Endothelial cell of umbilical vein (primary cell): ENCODE results near the gene KANSL1. TPM values are rescaled to one million over a fixed set of nuclear protein-coding genes. Genes with fewer than 3 reads are reported as not detected.

ENCODE experiments used
- BruUV-seq: library from RNA; stranded (reverse); fragments of 400-500 nt; replicated peaks from 2 replicates; lab custom pipeline; 2021; lab: Mats Ljungman, UMichigan
- CTCF ChIA-PET: fragments of 300-600, 350-600 bp; sonication (Branson Sonifier 250); formaldehyde crosslinking; loops from one replicate; lab custom pipeline; 2021; ENCODE audit warnings: antibody characterized with exemption, inconsistent platforms; lab: Charles Lee
- POLR2A ChIA-PET: fragments of 300-600, 350-600 bp; sonication (Branson Sonifier 250); formaldehyde crosslinking; loops from one replicate; lab custom pipeline; 2021; ENCODE audit warnings: antibody characterized with exemption, inconsistent platforms; lab: Charles Lee
- DNase-seq: peaks from one replicate; pipeline ENCODE4 v3.0.0-alpha.2; 2011; ENCODE audit warnings: low read depth, low spot score
- FAIRE-seq: peaks from 2 replicates; lab custom pipeline; 2011; peaks lifted over from hg19 to GRCh38; lab: Jason Lieb, UNC
- H2AFZ ChIP-seq: 2 replicates; pipeline ENCODE4 v1.6.0; 2012; ENCODE audit warnings: low read depth, low read length, control low read depth, inconsistent platforms
- H3K27ac ChIP-seq: 2 replicates; pipeline ENCODE4 v1.5.1; 2011; ENCODE audit warnings: low read depth, mild to moderate bottlenecking, control low read depth, low read length, moderate library complexity; ENCODE audit not compliant: insufficient read depth
- H3K27me3 ChIP-seq, 2 experiments: 2 replicates each; pipeline versions ENCODE4 v1.6.0 to v1.6.1; 2011; ENCODE audit warnings: low read length in 2 of 2, mixed read lengths in 1 of 2; ENCODE audit not compliant: control insufficient read depth in 2 of 2, insufficient read depth in 2 of 2
- H3K36me3 ChIP-seq, 2 experiments: 2 replicates in 1 of 2; 3 replicates in 1 of 2; pipeline ENCODE4 v1.5.1; 2011; ENCODE audit warnings: low read length in 2 of 2, mild to moderate bottlenecking in 1 of 2, moderate library complexity in 1 of 2; ENCODE audit not compliant: control insufficient read depth in 2 of 2, insufficient read depth in 2 of 2; ENCODE audit errors: extremely low read depth in 1 of 2
- H3K4me1 ChIP-seq: 3 replicates; pipeline ENCODE4 v1.5.1; 2011; ENCODE audit warnings: mild to moderate bottlenecking, low read length; ENCODE audit not compliant: control insufficient read depth, insufficient read depth; ENCODE audit errors: extremely low read depth
- H3K4me2 ChIP-seq: 2 replicates; pipeline ENCODE4 v1.6.1; 2011; ENCODE audit warnings: low read length, control low read depth, mixed read lengths; ENCODE audit not compliant: insufficient read depth
- H3K4me3 ChIP-seq, 3 experiments: fragments of 200-600 bp in 1 of 3; sonication (generic), shearing (Covaris generic) in 1 of 3; replicated peaks in 1 of 3; 2 replicates each; pipeline ENCODE4 v1.5.1; 2011 to 2016; ENCODE audit warnings: control low read depth in 3 of 3, low read length in 3 of 3, mild to moderate bottlenecking in 2 of 3, inconsistent platforms in 1 of 3, low read depth in 1 of 3, moderate library complexity in 1 of 3; ENCODE audit not compliant: insufficient read depth in 1 of 3
- H3K79me2 ChIP-seq: 2 replicates; pipeline ENCODE4 v1.6.0; 2012; ENCODE audit warnings: low read length, inconsistent platforms; ENCODE audit not compliant: control insufficient read depth, insufficient read depth
- H3K9ac ChIP-seq: replicated peaks from 2 replicates; pipeline ENCODE3; 2011; ENCODE audit warnings: low read length, control low read depth; ENCODE audit not compliant: insufficient read depth; ENCODE audit errors: extremely low read depth
- H3K9me1 ChIP-seq: replicated peaks from 3 replicates; pipeline ENCODE4 v1.6.0; 2011; ENCODE audit warnings: mild to moderate bottlenecking, low read length; ENCODE audit not compliant: control insufficient read depth, insufficient read depth; ENCODE audit errors: extremely low read depth
- H3K9me3 ChIP-seq: replicated peaks from 2 replicates; pipeline ENCODE4 v1.5.1; 2012; ENCODE audit warnings: low read length, inconsistent platforms; ENCODE audit not compliant: control insufficient read depth, insufficient read depth
- H4K20me1 ChIP-seq: replicated peaks from 2 replicates; pipeline ENCODE3; 2011; ENCODE audit warnings: mild to moderate bottlenecking, low read length; ENCODE audit not compliant: control insufficient read depth, insufficient read depth; ENCODE audit errors: extremely low read depth
- CTCF ChIP-seq, 2 donors: IDR thresholded peaks; 1 replicate in 1 of 2; 2 replicates in 1 of 2; pipeline ENCODE4 v1.5.1; 2011; ENCODE audit warnings: low read length in 2 of 2, mild to moderate bottlenecking in 2 of 2, moderate library complexity in 2 of 2, control low read depth in 1 of 2, inconsistent platforms in 1 of 2, low read depth in 1 of 2; ENCODE audit not compliant: insufficient read depth in 1 of 2; ENCODE audit errors: extremely low read depth in 1 of 2
- EZH2 ChIP-seq: IDR thresholded peaks from 2 replicates; pipeline ENCODE4 v1.6.1; 2012; ENCODE audit warnings: borderline replicate concordance, low read depth, mild to moderate bottlenecking, moderate library complexity, low read length, inconsistent platforms; ENCODE audit not compliant: severe bottlenecking
- FOS ChIP-seq: IDR thresholded peaks from 2 replicates; pipeline ENCODE4 v1.6.1; 2011; ENCODE audit warnings: mild to moderate bottlenecking, low read length, moderate library complexity, borderline replicate concordance; ENCODE audit not compliant: insufficient read depth
- JUN ChIP-seq: IDR thresholded peaks from 2 replicates; pipeline ENCODE4 v1.6.1; 2011; ENCODE audit warnings: borderline replicate concordance, low read depth; ENCODE audit not compliant: insufficient read length, insufficient read depth
- POLR2AphosphoS5 ChIP-seq: IDR thresholded peaks from 2 replicates; pipeline ENCODE4 v1.6.1; 2012; ENCODE audit warnings: low read depth, mild to moderate bottlenecking, control low read depth, low read length, moderate library complexity; ENCODE audit not compliant: insufficient read depth
- dilution Hi-C: fragments of 300-500 bp; cut with MboI; formaldehyde crosslinking; loops from one replicate; pipeline ENCODE4 v1.15.0; 2019; ENCODE audit warnings: low sequenced_read_pairs; ENCODE audit not compliant: extremely low pct_ligation_motif_present
- intact Hi-C: fragments of 100-400 bp; cut with micrococcal nuclease; formaldehyde crosslinking; loops from one replicate; pipeline ENCODE4 v1.10.0; 2022
- polyA plus RNA-seq, 4 experiments: library from polyadenylated mRNA; depleted of rRNA in 3 of 4; stranded (reverse) in 3 of 4; unstranded in 1 of 4; fragments of >200 nt; gene quantifications; 2 replicates each; pipeline versions ENCODE4 v1.2.1 to v1.2.3, GENCODE V29; 2011 to 2012; ENCODE audit warnings: missing spikeins in 1 of 4
- total RNA-seq: library from RNA; stranded (reverse); gene quantifications from 2 replicates; pipeline ENCODE4 v1.2.3, GENCODE V29; 2021
- TF ChIP-seq, protein P1 (sequence below): IDR thresholded peaks from 2 replicates; pipeline ENCODE4 v1.6.1; 2011; ENCODE audit not compliant: insufficient read depth, insufficient read length

Gene KANSL1
- total and polyA plus RNA-seq, 2 donors (not counting 3 experiments of a cell fraction or from before 2014, with no cell fraction given), result 29.1 to 74.0 TPM

- Histone ChIP-seq H3K4me1 (peaks cover 64% of the 10 kb centered on the region), H3K27me3 (no peaks in the 10 kb centered on the region), H3K9me3 (no peaks in the 10 kb centered on the region), H4K20me1 (peaks cover 23% of the 10 kb centered on the region), H3K9ac (no peak overlapping the region), H3K4me2 (peak overlapping the region; percentile 77), H3K27ac (no peak overlapping the region), H3K79me2 (peaks cover 97% of the 10 kb centered on the region), H3K9me1 (no peaks in the 10 kb centered on the region), H2AFZ (no peak overlapping the region), H3K36me3 (no peaks in the 10 kb centered on the region), H3K4me3 (no peak overlapping the region)
- peak; percentile 78 for DNase-seq
- BruUV-seq, result no TSS peak
- TF ChIP-seq JUN, result peak; percentile 56
- TF ChIP-seq, protein P1, sequence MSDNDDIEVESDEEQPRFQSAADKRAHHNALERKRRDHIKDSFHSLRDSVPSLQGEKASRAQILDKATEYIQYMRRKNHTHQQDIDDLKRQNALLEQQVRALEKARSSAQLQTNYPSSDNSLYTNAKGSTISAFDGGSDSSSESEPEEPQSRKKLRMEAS, result no peak
- TF ChIP-seq FOS, result peak; percentile 88
- FAIRE-seq, result peak; percentile 28
- dilution Hi-C loops (no loop called here), intact Hi-C loops (no loop called here)
- CTCF ChIA-PET, result interaction anchor here (0.8 to 2.5 kb wide), 6 partner anchors 9 to 110 kb away, joined by 3 to 9 read pairs (median 4); partner anchors contain the start of gene KANSL1
- POLR2A ChIA-PET, result no interaction called here
Observed at GRCh38 chr17:46154151-46154816, 38.9 kb downstream of the KANSL1 start.

GRCh38 chr17:46152423-46152822 is 40.8 kb downstream of the KANSL1 start:
- FAIRE-seq (no peak), DNase-seq (no peak)
- TF ChIP-seq POLR2AphosphoS5, result no peak
- no peak for TF ChIP-seq FOS
- TF ChIP-seq EZH2, result no peak
- TF ChIP-seq CTCF (IDR thresholded peaks at IDR 0.05; ENCODE audit: extremely low read depth in 1 of 2, insufficient read depth in 1 of 2, low read depth in 1 of 2, low read length in 2 of 2), result no peak
- Histone ChIP-seq H2AFZ (no peak overlapping the region), H4K20me1 (peaks cover 31% of the 10 kb centered on the region), H3K4me3 (no peak overlapping the region), H3K79me2 (peaks cover 97% of the 10 kb centered on the region), H3K27me3 (no peaks in the 10 kb centered on the region), H3K9ac (no peak overlapping the region), H3K27ac (no peak overlapping the region), H3K9me3 (no peaks in the 10 kb centered on the region), H3K36me3 (no peaks in the 10 kb centered on the region), H3K4me1 (peaks cover 55% of the 10 kb centered on the region), H3K9me1 (no peaks in the 10 kb centered on the region), H3K4me2 (no peak overlapping the region)
- ChIA-PET POLR2A (no interaction called here), CTCF (interaction anchor here (0.7 to 2.0 kb wide), 2 partner anchors 41 to 61 kb away, joined by 3 to 11 read pairs; partner anchors contain the start of gene KANSL1)
- no TSS peak for BruUV-seq
- dilution Hi-C loops (no loop called here), intact Hi-C loops (no loop called here)
